ENCODE results near the gene CABP7.

GRCh38 chr22:29751669-29752068 lies 31.9 kb downstream of the CABP7 start:
- no peak for TF ChIP-seq POLR2A (IDR thresholded peaks at IDR 0.05)
- TF ChIP-seq CTCF (IDR thresholded peaks at IDR 0.05), result no peak
